ENCODE results near the gene ASB16. TPM values are rescaled to one million over a fixed set of nuclear protein-coding genes. Genes with fewer than 3 reads are reported as not detected.
A peak's percentile ranks its signal among the peaks of the same experiment; 100 is the strongest.

Gene ASB16
- total and polyA plus RNA-seq, 9 of the 15 experiments (the other 6 are each of a cell fraction or from before 2014, with no cell fraction given), result 0.03 to 0.07 TPM; not detected in 7

GRCh38 chr17:44159519-44160210 lies 10.8 kb upstream of the ASB16 start (continued):
- peak; percentile 78; the same call in 1 of the 2 replicates for TF ChIP-seq ZNF592 (IDR thresholded peaks at IDR 0.05)
- no peak for TF ChIP-seq ZNF655 (CRISPR knock-in tag; IDR thresholded peaks at IDR 0.05)
- peak in 1 of 2 experiments; percentile 30; a peak in 2 of 4 replicates for TF ChIP-seq HDAC1 (IDR thresholded peaks at IDR 0.05)
- TF ChIP-seq ZEB2 (IDR thresholded peaks at IDR 0.05), result peak; percentile 75; the same call in 1 of the 2 replicates
- no peak for TF ChIP-seq PHB (CRISPR knock-in tag; IDR thresholded peaks at IDR 0.05)
- TF ChIP-seq ZKSCAN1 (IDR thresholded peaks at IDR 0.05; ENCODE audit: low read depth, low read length), result peak; percentile 63; the same call in 1 of the 2 replicates
- peak; percentile 72 for TF ChIP-seq ZFX (CRISPR knock-in tag; IDR thresholded peaks at IDR 0.05)
- TF ChIP-seq HMBOX1 (IDR thresholded peaks at IDR 0.05), result peak; percentile 84
- TF ChIP-seq ZNF780A (CRISPR knock-in tag; IDR thresholded peaks at IDR 0.05), result no peak
- no peak for TF ChIP-seq ZNF778 (CRISPR knock-in tag; IDR thresholded peaks at IDR 0.05)
- no peak for TF ChIP-seq ZNF143 (CRISPR knock-in tag; IDR thresholded peaks at IDR 0.05)
- TF ChIP-seq DMBX1 (CRISPR knock-in tag; IDR thresholded peaks at IDR 0.05; ENCODE audit: borderline replicate concordance), result peak; percentile 59; the same call in 1 of the 2 replicates
- TF ChIP-seq ZNF407 (IDR thresholded peaks at IDR 0.05; ENCODE audit: low read depth), result no peak
- peak; percentile 72; the same call in 1 of the 2 replicates for TF ChIP-seq TRIM28 (IDR thresholded peaks at IDR 0.05)
